Suprapubic skin (tissue), 4 donors: ENCODE results near the gene STK25. TPM values are rescaled to one million over a fixed set of nuclear protein-coding genes. Genes with fewer than 3 reads are reported as not detected.
"Not testable (repeated sequence)": the region's sequence is repeated elsewhere in the genome, so short reads cannot be mapped to it uniquely, and the experiment has no call there.

Experiments used
- DNase-seq, 2 donors: peaks; one replicate each; pipeline ENCODE4 v3.0.0-alpha.2; 2019; ENCODE audit warnings: low spot score in 2 of 2
- H3K27ac ChIP-seq: fragments of 200-600 bp; sonication (generic); one replicate; pipeline ENCODE4 v1.5.1; 2019
- H3K27me3 ChIP-seq: fragments of 200-600 bp; sonication (generic); one replicate; pipeline ENCODE4 v1.5.1; 2019
- H3K36me3 ChIP-seq: fragments of 200-600 bp; sonication (generic); one replicate; pipeline ENCODE4 v1.5.1; 2019
- H3K4me1 ChIP-seq: fragments of 200-600 bp; sonication (generic); one replicate; pipeline ENCODE4 v1.5.1; 2019
- H3K4me3 ChIP-seq: fragments of 200-600 bp; sonication (generic); one replicate; pipeline ENCODE4 v1.5.1; 2019; ENCODE audit warnings: mild to moderate bottlenecking
- H3K9me3 ChIP-seq: fragments of 200-600 bp; sonication (generic); one replicate; pipeline ENCODE4 v1.5.1; 2019
- CTCF ChIP-seq, 2 donors: fragments of 200-600 bp in 1 of 2; fragments of 450-650 bp in 1 of 2; sonication (generic) in 1 of 2; IDR thresholded peaks; one replicate each; pipeline ENCODE4 v1.5.1; 2016 to 2019; ENCODE audit warnings: antibody characterized with exemption in 2 of 2, mild to moderate bottlenecking in 1 of 2, moderate library complexity in 1 of 2
- EP300 ChIP-seq: sonication (generic); formaldehyde crosslinking; IDR thresholded peaks from one replicate; pipeline ENCODE4 v1.6.1; 2017; ENCODE audit warnings: antibody characterized with exemption
- POLR2A ChIP-seq, 2 donors: fragments of 450-650 bp; IDR thresholded peaks; one replicate each; pipeline ENCODE4 v1.6.1; 2017; ENCODE audit warnings: antibody characterized with exemption in 2 of 2, mild to moderate bottlenecking in 2 of 2, moderate library complexity in 2 of 2
- POLR2AphosphoS5 ChIP-seq, 3 donors: sonication (generic); formaldehyde crosslinking; IDR thresholded peaks; one replicate each; pipeline ENCODE4 v1.6.1; 2017; ENCODE audit warnings: antibody characterized with exemption in 3 of 3
- WGBS: methylation state at CpG from one replicate; pipeline ENCODE4 v1.1.5; 2018; 5-methylcytosine and 5-hydroxymethylcytosine counted together
- total RNA-seq, 4 donors: library from RNA; depleted of rRNA; stranded (reverse); fragments of >200 nt; gene quantifications; one replicate each; pipeline ENCODE4 v1.1.0, GENCODE V29; 2016

The STK25 gene
- total RNA-seq, 4 donors from 2014 or later = 131 to 232 (median 147) TPM

- Histone ChIP-seq H3K27ac (no peak overlapping the region), H3K9me3 (no peaks in the 10 kb centered on the region), H3K27me3 (peaks cover 5% of the 10 kb centered on the region), H3K4me1 (no peaks in the 10 kb centered on the region), H3K4me3 (no peak overlapping the region), H3K36me3 (no peaks in the 10 kb centered on the region)
- DNase-seq = no peak
- WGBS = 90% methylated on average over 6 of the region's 26 CpGs
- no peak for TF ChIP-seq CTCF (IDR thresholded peaks at IDR 0.05)
- no peak for TF ChIP-seq POLR2A (IDR thresholded peaks at IDR 0.05)
- no peak for TF ChIP-seq POLR2AphosphoS5 (IDR thresholded peaks at IDR 0.05)
Observed at GRCh38 chr2:241532733-241533601, 24.6 kb upstream of the STK25 start.

GRCh38 chr2:241532168-241532567, 23.8 kb upstream of the STK25 start:
- H3K27ac ChIP-seq = no peak overlapping the region
- H3K4me3 ChIP-seq = no peak overlapping the region
- TF ChIP-seq POLR2A (IDR thresholded peaks at IDR 0.05) = no peak
- TF ChIP-seq EP300 = no peak
- no peak for TF ChIP-seq POLR2AphosphoS5 (IDR thresholded peaks at IDR 0.05)
- TF ChIP-seq CTCF (IDR thresholded peaks at IDR 0.05) = no peak
- no peak for DNase-seq
- H3K27me3 ChIP-seq = peaks cover 5% of the 10 kb centered on the region
- 94% methylated on average over 8 of the region's 8 CpGs for WGBS
- H3K9me3 ChIP-seq = no peaks in the 10 kb centered on the region
- no peaks in the 10 kb centered on the region for H3K4me1 ChIP-seq
- no peaks in the 10 kb centered on the region for H3K36me3 ChIP-seq

GRCh38 chr2:241531161-241531722, 22.9 kb upstream of the STK25 start:
- TF ChIP-seq EP300 (no peak), POLR2A (IDR thresholded peaks at IDR 0.05) (no peak), CTCF (IDR thresholded peaks at IDR 0.05) (no peak), POLR2AphosphoS5 (IDR thresholded peaks at IDR 0.05) (no peak)
- 57% methylated on average over 13 of the region's 13 CpGs for WGBS
- Histone ChIP-seq H3K9me3 (no peaks in the 10 kb centered on the region), H3K27ac (no peak overlapping the region), H3K4me1 (no peaks in the 10 kb centered on the region), H3K4me3 (no peak overlapping the region), H3K27me3 (peaks cover 5% of the 10 kb centered on the region), H3K36me3 (no peaks in the 10 kb centered on the region)
- DNase-seq = no peak

GRCh38 chr2:241530571-241530970, 22.2 kb upstream of the STK25 start:
- no peak for TF ChIP-seq POLR2A (IDR thresholded peaks at IDR 0.05)
- TF ChIP-seq POLR2AphosphoS5 (IDR thresholded peaks at IDR 0.05) = no peak
- no peak for TF ChIP-seq EP300
- no peak for TF ChIP-seq CTCF (IDR thresholded peaks at IDR 0.05)
- DNase-seq = no peak
- no peak overlapping the region for H3K4me3 ChIP-seq
- H3K9me3 ChIP-seq = no peaks in the 10 kb centered on the region
- WGBS = 64% methylated on average over 8 of the region's 8 CpGs
- peaks cover 5% of the 10 kb centered on the region for H3K27me3 ChIP-seq
- no peak overlapping the region for H3K27ac ChIP-seq
- no peaks in the 10 kb centered on the region for H3K4me1 ChIP-seq
- no peaks in the 10 kb centered on the region for H3K36me3 ChIP-seq

GRCh38 chr2:241525818-241526780, 17.7 kb upstream of the STK25 start:
- H3K27ac ChIP-seq, H3K27me3 ChIP-seq, H3K9me3 ChIP-seq, DNase-seq, H3K36me3 ChIP-seq, H3K4me1 ChIP-seq, H3K4me3 ChIP-seq: not testable (repeated sequence)
- WGBS = 89% methylated on average over 31 of the region's 31 CpGs
